Progenitor cell of endocrine pancreas (in vitro differentiated cells): ENCODE data around the gene KIF18B. TPM values are rescaled to one million over a fixed set of nuclear protein-coding genes. Genes with fewer than 3 reads are reported as not detected.

Experiments used
- DNase-seq: peaks from one replicate; pipeline ENCODE4 v3.0.0; 2021; ENCODE audit warnings: low spot score; ENCODE audit not compliant: unreplicated experiment
- H3K27ac Mint-ChIP-seq: 2 replicates; pipeline ENCODE4 v1.8.0; 2021; ENCODE audit warnings: mild to moderate bottlenecking, moderate library complexity, mixed read lengths
- H3K27me3 Mint-ChIP-seq: 2 replicates; pipeline ENCODE4 v1.8.0; 2021; ENCODE audit warnings: mixed read lengths
- H3K36me3 Mint-ChIP-seq: 2 replicates; pipeline ENCODE4 v1.8.0; 2022; ENCODE audit warnings: mixed read lengths; ENCODE audit not compliant: insufficient read depth
- H3K4me1 Mint-ChIP-seq: 2 replicates; pipeline ENCODE4 v1.8.0; 2021; ENCODE audit warnings: low read depth, mixed read lengths
- H3K4me3 Mint-ChIP-seq: 2 replicates; pipeline ENCODE4 v1.8.0; 2021; ENCODE audit warnings: low read depth, mild to moderate bottlenecking, moderate library complexity, mixed read lengths
- H3K9me3 Mint-ChIP-seq: 2 replicates; pipeline ENCODE4 v1.8.0; 2021; ENCODE audit warnings: low read depth, mixed read lengths
- total RNA-seq: library from RNA; stranded (reverse); gene quantifications from 2 replicates; pipeline ENCODE4 v1.2.1, GENCODE V29; 2021
- TF ChIP-seq, protein P1 (sequence below): fragments of 200-600 bp; sonication (generic); IDR thresholded peaks from one replicate; pipeline ENCODE4 v1.5.0; 2021; ENCODE audit warnings: antibody characterized with exemption, mild to moderate bottlenecking; ENCODE audit not compliant: unreplicated experiment

KIF18B gene
- total RNA-seq, 1 donor from 2014 or later: 27.7 TPM

DNA sequence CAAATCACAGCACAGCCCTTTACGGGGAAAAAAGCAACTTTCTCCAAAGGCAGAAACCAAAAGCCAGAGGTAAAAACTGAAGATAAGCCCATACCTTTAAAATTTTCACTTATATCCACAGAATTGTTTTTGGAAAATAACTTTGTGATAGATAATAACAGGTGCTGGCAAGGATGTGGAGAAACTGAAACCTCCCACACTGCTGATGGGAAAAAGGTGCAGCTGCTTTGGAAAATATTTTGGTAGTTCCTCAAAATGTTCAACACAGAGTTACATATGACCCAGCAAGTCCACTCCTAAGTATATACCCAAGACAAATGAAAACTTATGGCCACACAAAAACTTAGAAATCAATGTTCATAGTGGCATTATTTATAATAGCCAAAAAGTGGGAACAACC lies 60.6 kb downstream of the KIF18B start:
- H3K36me3 Mint-ChIP-seq: peaks cover 13% of the 10 kb centered on the region
- H3K27me3 Mint-ChIP-seq: no peaks in the 10 kb centered on the region
- no peak overlapping the region for H3K4me3 Mint-ChIP-seq
- H3K27ac Mint-ChIP-seq: no peak overlapping the region
- H3K9me3 Mint-ChIP-seq: no peaks in the 10 kb centered on the region
- H3K4me1 Mint-ChIP-seq: no peaks in the 10 kb centered on the region
- no peak for DNase-seq
- TF ChIP-seq, protein P1, sequence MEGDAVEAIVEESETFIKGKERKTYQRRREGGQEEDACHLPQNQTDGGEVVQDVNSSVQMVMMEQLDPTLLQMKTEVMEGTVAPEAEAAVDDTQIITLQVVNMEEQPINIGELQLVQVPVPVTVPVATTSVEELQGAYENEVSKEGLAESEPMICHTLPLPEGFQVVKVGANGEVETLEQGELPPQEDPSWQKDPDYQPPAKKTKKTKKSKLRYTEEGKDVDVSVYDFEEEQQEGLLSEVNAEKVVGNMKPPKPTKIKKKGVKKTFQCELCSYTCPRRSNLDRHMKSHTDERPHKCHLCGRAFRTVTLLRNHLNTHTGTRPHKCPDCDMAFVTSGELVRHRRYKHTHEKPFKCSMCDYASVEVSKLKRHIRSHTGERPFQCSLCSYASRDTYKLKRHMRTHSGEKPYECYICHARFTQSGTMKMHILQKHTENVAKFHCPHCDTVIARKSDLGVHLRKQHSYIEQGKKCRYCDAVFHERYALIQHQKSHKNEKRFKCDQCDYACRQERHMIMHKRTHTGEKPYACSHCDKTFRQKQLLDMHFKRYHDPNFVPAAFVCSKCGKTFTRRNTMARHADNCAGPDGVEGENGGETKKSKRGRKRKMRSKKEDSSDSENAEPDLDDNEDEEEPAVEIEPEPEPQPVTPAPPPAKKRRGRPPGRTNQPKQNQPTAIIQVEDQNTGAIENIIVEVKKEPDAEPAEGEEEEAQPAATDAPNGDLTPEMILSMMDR: no peak

DNA sequence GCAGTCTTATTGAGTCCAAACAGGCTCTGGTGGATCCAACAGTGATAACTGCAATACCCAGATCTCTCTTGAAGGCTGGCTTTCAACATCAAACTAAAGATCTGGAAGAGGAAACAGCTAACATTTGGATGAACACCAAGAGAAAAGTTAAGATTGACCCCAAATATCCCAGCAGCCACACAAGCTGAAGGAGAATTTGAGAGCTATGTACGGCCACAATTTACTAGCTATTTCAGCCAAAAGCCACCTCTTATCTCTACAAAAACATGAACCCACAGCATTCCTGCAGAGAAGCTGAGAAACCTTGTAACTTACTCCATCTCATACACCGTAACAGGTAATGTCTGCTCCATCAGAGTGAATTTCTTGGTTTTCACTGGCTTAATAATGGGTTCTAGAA lies 62.6 kb downstream of the KIF18B start:
- Mint-ChIP-seq H3K27ac (no peak overlapping the region), H3K36me3 (peaks cover 15% of the 10 kb centered on the region)

DNA sequence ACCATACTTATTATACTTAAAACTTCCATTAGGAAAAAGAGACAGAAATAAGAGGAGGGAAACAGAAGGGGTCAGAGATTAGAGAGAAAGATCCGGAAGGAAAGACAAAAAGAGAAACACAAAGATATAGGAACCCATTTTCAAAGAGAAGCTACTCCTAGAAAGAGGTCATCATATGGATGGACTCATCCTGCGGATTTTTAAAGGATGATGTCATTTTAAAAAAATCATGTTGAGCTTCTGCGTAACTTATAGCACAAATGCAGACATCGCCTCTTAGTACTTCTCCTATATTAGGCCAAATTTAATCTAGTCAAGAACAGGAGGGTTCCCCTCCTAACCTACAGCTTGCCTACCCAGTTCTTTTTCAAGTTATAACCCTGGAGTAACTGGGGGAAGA lies 66.4 kb downstream of the KIF18B start:
- no peaks in the 10 kb centered on the region for H3K4me1 Mint-ChIP-seq
- H3K4me3 Mint-ChIP-seq: no peak overlapping the region
- no peak overlapping the region for H3K27ac Mint-ChIP-seq
- peaks cover 22% of the 10 kb centered on the region for H3K36me3 Mint-ChIP-seq
- H3K27me3 Mint-ChIP-seq: no peaks in the 10 kb centered on the region
- no peaks in the 10 kb centered on the region for H3K9me3 Mint-ChIP-seq
- TF ChIP-seq, protein P1: no peak
- no peak for DNase-seq

More for the DNA sequence above, 62.6 kb downstream of the KIF18B start:
- H3K27me3 Mint-ChIP-seq: no peaks in the 10 kb centered on the region
- DNase-seq: no peak
- no peaks in the 10 kb centered on the region for H3K9me3 Mint-ChIP-seq
- no peak overlapping the region for H3K4me3 Mint-ChIP-seq
- TF ChIP-seq, protein P1: no peak
- H3K4me1 Mint-ChIP-seq: no peaks in the 10 kb centered on the region

DNA sequence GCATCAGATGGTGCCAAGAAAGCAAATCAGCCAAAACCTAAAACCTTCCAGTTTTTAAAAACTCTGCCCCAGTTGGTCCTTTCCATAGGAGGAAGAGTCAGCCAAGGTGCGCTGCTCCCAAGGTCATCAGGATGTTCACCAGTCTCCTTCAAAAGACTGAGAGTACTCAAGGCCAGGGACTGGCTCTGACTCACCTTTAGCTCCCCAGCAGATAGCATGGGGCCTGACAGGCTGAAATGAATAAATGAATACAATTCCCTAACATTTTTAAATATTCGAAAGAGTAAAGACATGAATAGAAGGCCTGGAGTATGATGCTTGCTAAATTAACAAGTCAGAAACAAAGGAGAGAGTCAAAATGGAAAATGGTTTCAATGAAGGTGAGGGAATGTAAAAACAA lies 67.5 kb downstream of the KIF18B start:
- TF ChIP-seq, protein P1: no peak
- no peaks in the 10 kb centered on the region for H3K9me3 Mint-ChIP-seq
- H3K36me3 Mint-ChIP-seq: peaks cover 24% of the 10 kb centered on the region
- DNase-seq: no peak
- H3K4me1 Mint-ChIP-seq: no peaks in the 10 kb centered on the region
- no peak overlapping the region for H3K4me3 Mint-ChIP-seq
- no peaks in the 10 kb centered on the region for H3K27me3 Mint-ChIP-seq
- no peak overlapping the region for H3K27ac Mint-ChIP-seq

DNA sequence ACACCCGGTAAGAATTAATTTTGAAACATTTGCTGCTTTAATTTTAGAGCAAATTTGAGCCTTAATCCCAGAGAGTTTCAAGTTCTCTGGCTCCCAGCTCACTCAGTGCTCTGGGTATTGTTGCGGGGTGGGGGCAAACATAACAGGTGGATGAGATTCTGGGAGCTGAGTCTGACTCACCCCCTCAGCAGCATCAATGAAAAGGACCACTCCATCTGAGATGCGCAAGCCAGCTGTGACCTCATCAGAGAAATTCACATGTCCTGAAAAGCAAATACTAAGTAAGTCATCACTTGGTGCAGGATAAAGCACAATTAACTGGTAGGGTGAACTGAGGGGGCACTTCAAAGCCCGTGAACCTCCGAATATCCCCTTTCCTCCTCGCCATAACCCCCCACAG lies 68.2 kb downstream of the KIF18B start:
- DNase-seq: no peak
- no peaks in the 10 kb centered on the region for H3K4me1 Mint-ChIP-seq
- no peaks in the 10 kb centered on the region for H3K27me3 Mint-ChIP-seq
- peaks cover 23% of the 10 kb centered on the region for H3K36me3 Mint-ChIP-seq
- no peak overlapping the region for H3K4me3 Mint-ChIP-seq
- no peaks in the 10 kb centered on the region for H3K9me3 Mint-ChIP-seq
- TF ChIP-seq, protein P1: no peak
- no peak overlapping the region for H3K27ac Mint-ChIP-seq
